Gastroesophageal sphincter (tissue), 4 donors: Measurements from ENCODE around the gene TMEM132E. TPM values are rescaled to one million over a fixed set of nuclear protein-coding genes. Genes with fewer than 3 reads are reported as not detected.

ENCODE experiments used
- ATAC-seq: fragments of 150-250 bp; one replicate; pipeline ENCODE4 v1.9.1; 2016; ENCODE audit warnings: mild to moderate bottlenecking, moderate library complexity
- H3K27ac ChIP-seq, 4 donors: fragments of 200-600 bp; sonication (generic) in 3 of 4; 1 replicate in 3 of 4; 2 replicates in 1 of 4; pipeline ENCODE4 v1.5.1; 2016 to 2019
- H3K27me3 ChIP-seq: fragments of 200-600 bp; sonication (generic); one replicate; pipeline ENCODE4 v1.5.1; 2019
- H3K36me3 ChIP-seq, 2 donors: fragments of 200-600 bp; sonication (generic); one replicate each; pipeline ENCODE4 v1.5.1; 2019; ENCODE audit warnings: control low read depth in 1 of 2
- H3K4me1 ChIP-seq, 3 donors: fragments of 200-600 bp; sonication (generic); 1 replicate in 2 of 3; 2 replicates in 1 of 3; pipeline ENCODE4 v1.5.1; 2016 to 2019; ENCODE audit warnings: control low read depth in 2 of 3
- H3K4me3 ChIP-seq, 2 donors: fragments of 200-600 bp; sonication (generic); one replicate each; pipeline ENCODE4 v1.5.1; 2019; ENCODE audit warnings: mild to moderate bottlenecking in 1 of 2, moderate library complexity in 1 of 2
- H3K9me3 ChIP-seq, 3 donors: fragments of 200-600 bp; sonication (generic); one replicate each; pipeline ENCODE4 v1.5.1; 2017 to 2019; ENCODE audit warnings: control low read depth in 2 of 3
- CTCF ChIP-seq, 4 experiments: fragments of 200-600 bp in 2 of 4; fragments of 450-650 bp in 2 of 4; sonication (generic) in 1 of 4; IDR thresholded peaks; one replicate each; pipeline ENCODE4 v1.5.1; 2017 to 2019; ENCODE audit warnings: antibody characterized with exemption in 4 of 4, mild to moderate bottlenecking in 2 of 4, moderate library complexity in 2 of 4
- EP300 ChIP-seq: sonication (generic); formaldehyde crosslinking; IDR thresholded peaks from one replicate; pipeline ENCODE4 v1.6.1; 2017; ENCODE audit warnings: antibody characterized with exemption, mild to moderate bottlenecking
- POLR2A ChIP-seq, 2 donors: fragments of 450-650 bp; IDR thresholded peaks; one replicate each; pipeline ENCODE4 v1.6.1; 2017; ENCODE audit warnings: antibody characterized with exemption in 2 of 2, mild to moderate bottlenecking in 2 of 2, moderate library complexity in 1 of 2
- POLR2AphosphoS5 ChIP-seq: sonication (generic); formaldehyde crosslinking; IDR thresholded peaks from one replicate; pipeline ENCODE4 v1.6.1; 2017; ENCODE audit warnings: antibody characterized with exemption
- WGBS, 2 donors: methylation state at CpG; one replicate each; pipeline ENCODE4 v1.1.5; 2018; ENCODE audit warnings: low coverage in 1 of 2; 5-methylcytosine and 5-hydroxymethylcytosine counted together
- total RNA-seq, 4 donors: library from RNA; depleted of rRNA; stranded (reverse); fragments of >200 nt; gene quantifications; one replicate each; pipeline ENCODE4 v1.1.0, GENCODE V29; 2016

The TMEM132E gene
- total RNA-seq, 4 donors from 2014 or later: 0.12 to 0.47 TPM; not detected in 2

GRCh38 chr17:34683390-34683789 is 104.0 kb downstream of the TMEM132E start:
- Histone ChIP-seq H3K4me1 (no peaks in the 10 kb centered on the region), H3K4me3 (no peak overlapping the region), H3K9me3 (no peaks in the 10 kb centered on the region), H3K36me3 (no peaks in the 10 kb centered on the region), H3K27me3 (peaks cover 23% of the 10 kb centered on the region), H3K27ac (no peak overlapping the region)
- no peak for ATAC-seq
- whole genome bisulfite sequencing, 2 donors: 67% methylated on average over 1 of the region's 2 CpGs; no CpG with 5 or more reads in 1 of the 2 donors
- TF ChIP-seq POLR2A (IDR thresholded peaks at IDR 0.05) (no peak), EP300 (no peak), CTCF (IDR thresholded peaks at IDR 0.05) (no peak), POLR2AphosphoS5 (no peak)

Other genes starting within 250 kb of the TMEM132E start
- gene CCL13, start 223.1 kb upstream of the TMEM132E start, total RNA-seq: 1 to 10 TPM in 3 of 4 donors, not detected in 1; 1.7 to 4.3 (median 2.3) TPM
- gene CCL1, start 216.3 kb upstream of the TMEM132E start, total RNA-seq: not detected